OCI-LY7 (cell line): ENCODE measurements around the gene TAF11L5.

ENCODE experiments used
- EZH2phosphoT487 ChIP-seq: fragments of 200-600 bp; sonication (generic); IDR thresholded peaks from 2 replicates; pipeline ENCODE4 v1.6.1; 2018; ENCODE audit warnings: low read depth, borderline replicate concordance, mild to moderate bottlenecking, mixed run types, antibody characterized with exemption, low read length, moderate library complexity, mixed read lengths
- TF ChIP-seq, protein P1 (sequence below): fragments of 200-600 bp; sonication (generic); conservative IDR thresholded peaks from 2 replicates; pipeline ENCODE4 v1.5.1; 2014; ENCODE audit warnings: mild to moderate bottlenecking, antibody characterized with exemption, low read length, moderate library complexity, mixed read lengths

DNA sequence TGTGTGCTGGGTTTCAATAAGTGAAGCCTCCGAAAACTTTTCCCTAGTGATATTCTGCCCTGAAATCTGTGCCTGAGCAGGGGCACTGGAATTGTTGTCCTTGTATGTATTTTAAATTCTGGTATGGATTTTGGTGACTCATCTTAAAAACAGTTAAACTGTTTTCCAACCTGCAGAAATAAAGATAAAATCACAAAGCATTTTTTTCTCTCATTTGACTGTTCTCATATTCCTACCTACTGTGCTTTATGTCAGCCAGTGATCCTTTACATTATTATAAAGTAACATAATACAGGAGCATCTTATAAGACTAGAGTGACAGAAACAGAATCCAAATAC is 37.9 kb upstream of the TAF11L5 start:
- TF ChIP-seq, protein P1, sequence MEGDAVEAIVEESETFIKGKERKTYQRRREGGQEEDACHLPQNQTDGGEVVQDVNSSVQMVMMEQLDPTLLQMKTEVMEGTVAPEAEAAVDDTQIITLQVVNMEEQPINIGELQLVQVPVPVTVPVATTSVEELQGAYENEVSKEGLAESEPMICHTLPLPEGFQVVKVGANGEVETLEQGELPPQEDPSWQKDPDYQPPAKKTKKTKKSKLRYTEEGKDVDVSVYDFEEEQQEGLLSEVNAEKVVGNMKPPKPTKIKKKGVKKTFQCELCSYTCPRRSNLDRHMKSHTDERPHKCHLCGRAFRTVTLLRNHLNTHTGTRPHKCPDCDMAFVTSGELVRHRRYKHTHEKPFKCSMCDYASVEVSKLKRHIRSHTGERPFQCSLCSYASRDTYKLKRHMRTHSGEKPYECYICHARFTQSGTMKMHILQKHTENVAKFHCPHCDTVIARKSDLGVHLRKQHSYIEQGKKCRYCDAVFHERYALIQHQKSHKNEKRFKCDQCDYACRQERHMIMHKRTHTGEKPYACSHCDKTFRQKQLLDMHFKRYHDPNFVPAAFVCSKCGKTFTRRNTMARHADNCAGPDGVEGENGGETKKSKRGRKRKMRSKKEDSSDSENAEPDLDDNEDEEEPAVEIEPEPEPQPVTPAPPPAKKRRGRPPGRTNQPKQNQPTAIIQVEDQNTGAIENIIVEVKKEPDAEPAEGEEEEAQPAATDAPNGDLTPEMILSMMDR = no peak
- TF ChIP-seq EZH2phosphoT487 = no peak
